HepG2 (cell line): ENCODE measurements around the gene CLK4. TPM values are rescaled to one million over a fixed set of nuclear protein-coding genes. Genes with fewer than 3 reads are reported as not detected.
A peak's percentile ranks its signal among the peaks of the same experiment; 100 is the strongest.

ENCODE experiments used
- ATAC-seq: fragments of 200-7000 bp; cut with Tn5 transposase; 3 replicates; pipeline ENCODE4 v1.9.1; 2020; ENCODE audit warnings: mild to moderate bottlenecking, moderate library complexity
- BruUV-seq: library from RNA; stranded (reverse); fragments of 400-500 nt; replicated peaks from 2 replicates; lab custom pipeline; 2021; lab: Mats Ljungman, UMichigan
- CTCF ChIA-PET: fragments of 300-600 bp; formaldehyde crosslinking; extraction: SDS; loops from one replicate; lab custom pipeline; 2021; ENCODE audit warnings: low total read pairs, inconsistent platforms, low intra/inter-chr PET ratio; lab: Yijun Ruan, JAX
- POLR2A ChIA-PET: fragments of 350-600 bp; sonication (Branson Sonifier 250); formaldehyde crosslinking; loops from one replicate; lab custom pipeline; 2020; ENCODE audit warnings: antibody characterized with exemption, inconsistent platforms; lab: Yijun Ruan, JAX
- DNase-seq: peaks from one replicate; pipeline ENCODE4 v3.0.0-alpha.2; 2015; ENCODE audit warnings: low spot score
- FAIRE-seq: peaks from 3 replicates; lab custom pipeline; 2011; peaks lifted over from hg19 to GRCh38; lab: Jason Lieb, UNC
- H2AFZ ChIP-seq: one replicate; pipeline ENCODE4 v1.6.1; 2011; ENCODE audit warnings: low read length, inconsistent platforms
- H3K27ac ChIP-seq: fragments of 300-600 bp; 3 replicates; pipeline ENCODE4 v1.8.0; 2011; ENCODE audit warnings: mixed run types, mild to moderate bottlenecking, mixed read lengths, low read length, inconsistent platforms; ENCODE audit not compliant: insufficient read depth; ENCODE audit errors: extremely low read length
- H3K27me3 ChIP-seq, 2 experiments: fragments of 200-600 bp in 1 of 2; 2 replicates in 1 of 2; 3 replicates in 1 of 2; pipeline versions ENCODE4 v1.6.0 to v1.8.0; 2011; ENCODE audit warnings: low read length in 2 of 2, mild to moderate bottlenecking in 2 of 2, moderate library complexity in 2 of 2, inconsistent platforms in 1 of 2; ENCODE audit not compliant: insufficient read depth in 2 of 2, control insufficient read depth in 1 of 2
- H3K36me3 ChIP-seq, 2 experiments: fragments of 200-600 bp in 1 of 2; replicated peaks in 1 of 2; 2 replicates in 1 of 2; 3 replicates in 1 of 2; pipeline versions ENCODE4 v1.5.1 to v1.8.0; 2011; ENCODE audit warnings: low read length in 2 of 2, inconsistent platforms in 1 of 2; ENCODE audit not compliant: insufficient read depth in 2 of 2, control insufficient read depth in 1 of 2
- H3K4me1 ChIP-seq: 2 replicates; pipeline ENCODE4 v1.5.1; 2012; ENCODE audit warnings: low read length, inconsistent platforms; ENCODE audit not compliant: insufficient read depth
- H3K4me2 ChIP-seq: 2 replicates; pipeline ENCODE4 v1.6.0; 2011; ENCODE audit warnings: low read depth, low read length, inconsistent platforms
- H3K4me3 ChIP-seq, 3 experiments: fragments of 200-600 bp in 1 of 3; sonication (generic), shearing (Covaris generic) in 1 of 3; replicated peaks in 1 of 3; 2 replicates each; pipeline ENCODE4 v1.5.1; 2011 to 2016; ENCODE audit warnings: low read length in 3 of 3, inconsistent platforms in 2 of 3, low read depth in 2 of 3, mild to moderate bottlenecking in 2 of 3, control low read depth in 1 of 3, mixed read lengths in 1 of 3; ENCODE audit not compliant: insufficient read depth in 1 of 3
- H3K79me2 ChIP-seq: one replicate; pipeline ENCODE4 v1.6.1; 2011; ENCODE audit warnings: low read length, inconsistent platforms; ENCODE audit not compliant: insufficient read depth
- H3K9ac ChIP-seq: 2 replicates; pipeline ENCODE4 v1.6.0; 2011; ENCODE audit warnings: mild to moderate bottlenecking, low read depth, low read length, inconsistent platforms; ENCODE audit not compliant: insufficient read depth
- H3K9me3 ChIP-seq: 2 replicates; pipeline ENCODE4 v1.5.1; 2012; ENCODE audit warnings: mild to moderate bottlenecking, low read length
- H4K20me1 ChIP-seq: 2 replicates; pipeline ENCODE4 v1.6.0; 2011; ENCODE audit warnings: inconsistent platforms, mild to moderate bottlenecking, low read length, moderate library complexity; ENCODE audit not compliant: insufficient read depth
- CERS6 ChIP-seq: sonication (generic); formaldehyde crosslinking; IDR thresholded peaks from 2 replicates; pipeline ENCODE4 v1.5.0; 2020; ENCODE audit warnings: missing genetic modification reagents
- ELK4 ChIP-seq: sonication (generic); formaldehyde crosslinking; IDR thresholded peaks from 2 replicates; pipeline ENCODE4 v1.9.0; 2021; ENCODE audit warnings: missing genetic modification reagents, borderline replicate concordance
- MNT ChIP-seq: fragments of 450-650 bp; IDR thresholded peaks from 2 replicates; pipeline ENCODE4 v1.6.1; 2016
- RFX3 ChIP-seq: IDR thresholded peaks from 2 replicates; pipeline ENCODE4 v1.6.1; 2016; ENCODE audit warnings: missing biosample characterization, missing genetic modification reagents
- STAG1 ChIP-seq: sonication (generic); formaldehyde crosslinking; IDR thresholded peaks from 2 replicates; pipeline ENCODE4 v1.4.0; 2020; ENCODE audit warnings: missing genetic modification reagents
- TEF ChIP-seq: sonication (generic); formaldehyde crosslinking; IDR thresholded peaks from 2 replicates; pipeline ENCODE4 v1.5.0; 2020; ENCODE audit warnings: missing genetic modification reagents
- ZFAT ChIP-seq: sonication (generic); formaldehyde crosslinking; conservative IDR thresholded peaks from 2 replicates; pipeline ENCODE4 v1.8.1; 2023; ENCODE audit warnings: missing genetic modification reagents, inconsistent platforms
- ZFYVE20 ChIP-seq: sonication (generic); formaldehyde crosslinking; IDR thresholded peaks from 2 replicates; pipeline ENCODE4 v1.8.0; 2023; ENCODE audit warnings: low read depth, mild to moderate bottlenecking, moderate library complexity, missing genetic modification reagents, borderline replicate concordance
- ZNF225 ChIP-seq: sonication (generic); formaldehyde crosslinking; IDR thresholded peaks from 2 replicates; pipeline ENCODE4 v1.4.0; 2020; ENCODE audit warnings: mild to moderate bottlenecking, missing genetic modification reagents
- ZNF567 ChIP-seq: sonication (generic); formaldehyde crosslinking; IDR thresholded peaks from 2 replicates; pipeline ENCODE4 v1.8.1; 2023; ENCODE audit warnings: mild to moderate bottlenecking, missing genetic modification reagents, borderline replicate concordance
- ZNF615 ChIP-seq: sonication (generic); formaldehyde crosslinking; IDR thresholded peaks from 2 replicates; pipeline ENCODE4 v1.5.0; 2020; ENCODE audit warnings: mild to moderate bottlenecking, missing genetic modification reagents, borderline replicate concordance
- ZSCAN5A ChIP-seq: sonication (generic); formaldehyde crosslinking; IDR thresholded peaks from 2 replicates; pipeline ENCODE4 v1.8.0; 2022; ENCODE audit warnings: mild to moderate bottlenecking, missing genetic modification reagents, borderline replicate concordance
- WGBS: methylation state at CpG from one replicate; pipeline ENCODE4 v1.1.6; 2017; ENCODE audit warnings: low lambda C conversion rate; 5-methylcytosine and 5-hydroxymethylcytosine counted together
- in situ Hi-C: cut with HindIII; loops from 2 replicates; pipeline ENCODE4 v1.10.0; 2017; ENCODE audit warnings: low pct_unique_long_range_greater_than_20kb; ENCODE audit not compliant: extremely low pct_ligation_motif_present
- intact Hi-C: fragments of 100-400 bp; cut with micrococcal nuclease; formaldehyde crosslinking; loops from one replicate; pipeline ENCODE4 v1.10.0; 2022; ENCODE audit not compliant: unreplicated experiment
- polyA plus RNA-seq, 8 experiments: library from polyadenylated mRNA; depleted of rRNA in 3 of 8; stranded (reverse) in 7 of 8; unstranded in 1 of 8; fragments of >200 nt; fragmentation: Illumina TruSeq in 4 of 8; extraction: Trizol in 4 of 8; gene quantifications; 2 replicates each; pipeline versions ENCODE4 v1.2.1 to v1.2.3, GENCODE V29; 2011 to 2016; ENCODE audit warnings: low read depth in 4 of 8, missing spikeins in 1 of 8, mixed read lengths in 1 of 8; ENCODE audit not compliant: insufficient read depth in 1 of 8
- total RNA-seq, 5 experiments: library from RNA; depleted of rRNA; stranded (reverse); fragments of >200 nt; fragmentation: Illumina TruSeq; extraction: Trizol; gene quantifications; 2 replicates each; pipeline ENCODE4 v1.2.3, GENCODE V29; 2016; ENCODE audit warnings: low read depth in 1 of 5

CLK4 gene
- total and polyA plus RNA-seq, 2 of the 13 experiments (the other 11 are each of a cell fraction or from before 2014, with no cell fraction given): 17.7 to 18.4 TPM

- no peak for TF ChIP-seq ZFYVE20 (CRISPR knock-in tag)
- TF ChIP-seq ZNF225 (CRISPR knock-in tag): no peak
- TF ChIP-seq ELK4 (CRISPR knock-in tag): no peak
- TF ChIP-seq RFX3 (CRISPR knock-in tag): no peak
- no peak for TF ChIP-seq ZNF567
- TF ChIP-seq TEF (CRISPR knock-in tag): no peak
- TF ChIP-seq CERS6 (CRISPR knock-in tag): no peak
- TF ChIP-seq ZFAT (CRISPR knock-in tag): no peak
Observed at GRCh38 chr5:178581621-178582020, 45.2 kb downstream of the CLK4 start (continued).

GRCh38 chr5:178580271-178580955 lies 46.4 kb downstream of the CLK4 start:
- CTCF ChIA-PET: no interaction called here
- Histone ChIP-seq H3K4me2 (no peak overlapping the region), H3K27ac (no peak overlapping the region), H3K27me3 (peaks cover 1 to 31% of the 10 kb centered on the region in 2 experiments; a peak in 4 of 5 replicates), H2AFZ (no peak overlapping the region), H3K9me3 (no peaks in the 10 kb centered on the region), H3K4me3 (no peak overlapping the region), H3K4me1 (no peaks in the 10 kb centered on the region), H4K20me1 (no peaks in the 10 kb centered on the region), H3K79me2 (no peaks in the 10 kb centered on the region), H3K9ac (no peak overlapping the region), H3K36me3 (no peaks in the 10 kb centered on the region)
- intact Hi-C loops (no loop called here), in situ Hi-C loops (no loop called here)
- ATAC-seq: no peak
- DNase-seq: no peak
- POLR2A ChIA-PET: no interaction called here
- TF ChIP-seq ZNF615 (CRISPR knock-in tag): no peak
- peak; percentile 36 for TF ChIP-seq MNT
- TF ChIP-seq STAG1: no peak
- TF ChIP-seq ZSCAN5A (CRISPR knock-in tag): no peak
- BruUV-seq: no TSS peak
- FAIRE-seq: no peak
- 37% methylated on average over 15 of the region's 15 CpGs for WGBS
